Chondrocyte (in vitro differentiated cells): ENCODE data around the gene TEX53. TPM values are rescaled to one million over a fixed set of nuclear protein-coding genes. Genes with fewer than 3 reads are reported as not detected.

Source experiments
- DNase-seq: peaks from one replicate; pipeline ENCODE4 v3.0.0; 2021; ENCODE audit warnings: mixed read lengths, low spot score
- H3K27ac Mint-ChIP-seq: one replicate; pipeline ENCODE4 v1.8.0; 2021; ENCODE audit warnings: mild to moderate bottlenecking, moderate library complexity, mixed read lengths; ENCODE audit not compliant: unreplicated experiment
- H3K27me3 Mint-ChIP-seq: 2 replicates; pipeline ENCODE4 v1.8.0; 2021; ENCODE audit warnings: low read depth, mixed read lengths
- H3K36me3 Mint-ChIP-seq: 2 replicates; pipeline ENCODE4 v1.8.0; 2021; ENCODE audit warnings: low read depth, mixed read lengths
- H3K4me1 Mint-ChIP-seq: 2 replicates; pipeline ENCODE4 v1.8.0; 2021; ENCODE audit warnings: low read depth, mild to moderate bottlenecking, mixed read lengths
- H3K4me3 Mint-ChIP-seq: one replicate; pipeline ENCODE4 v1.8.0; 2021; ENCODE audit warnings: mild to moderate bottlenecking, moderate library complexity, mixed read lengths; ENCODE audit not compliant: unreplicated experiment
- H3K9me3 Mint-ChIP-seq: 2 replicates; pipeline ENCODE4 v1.8.0; 2021; ENCODE audit warnings: low read depth, mixed read lengths
- CTCF ChIP-seq: fragments of 200-600 bp; sonication (generic); IDR thresholded peaks from 2 replicates; pipeline ENCODE4 v1.5.0; 2021; ENCODE audit warnings: antibody characterized with exemption, mild to moderate bottlenecking, moderate library complexity
- long read RNA-seq: library from polyadenylated mRNA; stranded (forward); transcript quantifications from one replicate; pipeline ENCODE4 v2.0.0, GENCODE V29; 2021
- total RNA-seq: library from RNA; stranded (reverse); gene quantifications from 3 replicates; pipeline ENCODE4 v1.2.1, GENCODE V29; 2021

The TEX53 gene
- not detected in 3 replicates for total RNA-seq
- long read RNA-seq: 0 reads

- peak; percentile 37 for DNase-seq
- Mint-ChIP-seq H3K27ac (no peak within 1 kb of the TSS), H3K36me3 (no peaks in the 10 kb centered on the region), H3K27me3 (peaks cover 13% of the 10 kb centered on the region), H3K4me1 (peaks cover 4% of the 10 kb centered on the region), H3K4me3 (no peak within 1 kb of the TSS), H3K9me3 (no peaks in the 10 kb centered on the region)
- TF ChIP-seq CTCF: no peak
These were observed at the start of gene TEX53 for GRCh38 chr9:114657705-114658104. TEX53 (minus strand) TSS chr9:114657805; CDS start chr9:114657774, 31 bp downstream.

GRCh38 chr9:114706711-114707110 lies 49.1 kb upstream of the TEX53 start:
- Mint-ChIP-seq H3K9me3 (no peaks in the 10 kb centered on the region), H3K27ac (no peak overlapping the region), H3K36me3 (peaks cover 2% of the 10 kb centered on the region), H3K4me1 (no peaks in the 10 kb centered on the region), H3K27me3 (peaks cover 10% of the 10 kb centered on the region), H3K4me3 (no peak overlapping the region)
- no peak for TF ChIP-seq CTCF
- no peak for DNase-seq

- Mint-ChIP-seq H3K9me3 (peaks cover 5% of the 10 kb centered on the region), H3K27me3 (peaks cover 5% of the 10 kb centered on the region), H3K27ac (no peak overlapping the region), H3K36me3 (no peaks in the 10 kb centered on the region), H3K4me1 (peaks cover 4% of the 10 kb centered on the region), H3K4me3 (no peak overlapping the region)
- TF ChIP-seq CTCF: no peak
- no peak for DNase-seq
These were observed 44.4 kb upstream of the TEX53 start for GRCh38 chr9:114701988-114702387.

GRCh38 chr9:114697951-114698351 lies 40.3 kb upstream of the TEX53 start:
- Mint-ChIP-seq H3K27ac (no peak overlapping the region), H3K27me3 (no peaks in the 10 kb centered on the region), H3K4me1 (peaks cover 4% of the 10 kb centered on the region), H3K4me3 (no peak overlapping the region), H3K36me3 (no peaks in the 10 kb centered on the region), H3K9me3 (peaks cover 5% of the 10 kb centered on the region)
- TF ChIP-seq CTCF: no peak
- no peak for DNase-seq

GRCh38 chr9:114696814-114697544 lies 39.4 kb upstream of the TEX53 start:
- Mint-ChIP-seq H3K4me3 (no peak overlapping the region), H3K4me1 (peaks cover 4% of the 10 kb centered on the region), H3K9me3 (peaks cover 5% of the 10 kb centered on the region), H3K27me3 (no peaks in the 10 kb centered on the region), H3K36me3 (no peaks in the 10 kb centered on the region), H3K27ac (no peak overlapping the region)
- TF ChIP-seq CTCF: no peak
- DNase-seq: no peak
